Kidney (tissue), 14 donors: ENCODE data around the gene KLHL3. TPM values are rescaled to one million over a fixed set of nuclear protein-coding genes. Genes with fewer than 3 reads are reported as not detected.

Experiments
- DNase-seq, 5 donors: peaks; one replicate each; pipeline ENCODE4 v3.0.0-alpha.2; 2013 to 2020
- FAIRE-seq: peaks from 2 replicates; lab custom pipeline; 2012; peaks lifted over from hg19 to GRCh38; lab: Jason Lieb, UNC
- H3K27ac ChIP-seq, 2 donors: one replicate each; pipeline ENCODE4 v1.7.0; 2013; ENCODE audit warnings: low read depth in 2 of 2, low read length in 2 of 2, inconsistent platforms in 1 of 2
- H3K27me3 ChIP-seq: one replicate; pipeline ENCODE4 v1.7.1; 2013; ENCODE audit warnings: low read length, inconsistent platforms; ENCODE audit not compliant: control insufficient read depth, insufficient read depth
- H3K36me3 ChIP-seq, 3 donors: one replicate each; pipeline versions ENCODE4 v1.7.0 to v1.7.1; 2013; ENCODE audit warnings: low read length in 3 of 3, control low read depth in 1 of 3, inconsistent platforms in 1 of 3; ENCODE audit not compliant: insufficient read depth in 3 of 3, control insufficient read depth in 2 of 3
- H3K4me1 ChIP-seq, 3 donors: one replicate each; pipeline versions ENCODE4 v1.7.0 to v1.7.1; 2013; ENCODE audit warnings: low read length in 3 of 3, inconsistent platforms in 1 of 3, low read depth in 1 of 3; ENCODE audit not compliant: control insufficient read depth in 2 of 3, insufficient read depth in 2 of 3
- H3K4me3 ChIP-seq, 3 donors: one replicate each; pipeline versions ENCODE4 v1.7.0 to v1.8.1; 2013; ENCODE audit warnings: low read length in 3 of 3, control low read depth in 1 of 3, inconsistent platforms in 1 of 3
- H3K9ac ChIP-seq, 3 donors: one replicate each; pipeline versions ENCODE4 v1.7.0 to v1.7.1; 2013; ENCODE audit warnings: low read length in 3 of 3, control low read depth in 1 of 3, inconsistent platforms in 1 of 3
- H3K9me3 ChIP-seq, 3 donors: one replicate each; pipeline versions ENCODE4 v1.7.0 to v1.7.1; 2013; ENCODE audit warnings: low read length in 3 of 3, control low read depth in 1 of 3, inconsistent platforms in 1 of 3; ENCODE audit not compliant: control insufficient read depth in 2 of 3, insufficient read depth in 1 of 3
- CTCF ChIP-seq: IDR thresholded peaks from 3 replicates; pipeline ENCODE4 v1.5.1; 2012; ENCODE audit warnings: mild to moderate bottlenecking, moderate library complexity, borderline replicate concordance; ENCODE audit not compliant: insufficient read depth; ENCODE audit errors: extremely low read depth
- intact Hi-C: fragments of 100-400 bp; cut with DNase I; formaldehyde crosslinking; loops from one replicate; pipeline ENCODE4 v1.11.1; 2022
- polyA plus RNA-seq: library from polyadenylated mRNA; stranded (reverse); fragments of 350-450 nt; fragmentation: Illumina TruSeq; extraction: RNeasy Lipid Tissue Mini Kit (QIAGEN cat#74804); gene quantifications from one replicate; pipeline ENCODE4 v1.2.3, GENCODE V29; 2014; ENCODE audit warnings: low read depth, low replicate concordance; ENCODE audit not compliant: insufficient read depth
- total RNA-seq: library from RNA; stranded (reverse); fragmentation: NEBNext Ultra II Directional; extraction: Animal tissue kit (Norgen Biotek cat#: 25700); gene quantifications from one replicate; pipeline ENCODE4 v1.2.1, GENCODE V29; 2021
- donor health status: control.
- donor health status: control.
- donor health status: control.
- donor health status: control.
- donor health status: control.
- donor health status: DM: yes; HTN: yes; CAD: no.
- donor health status: Normal renal cell carcinoma (clear cell type).

KLHL3 gene
- total and polyA plus RNA-seq, 2 donors from 2014 or later: 8.6 to 15.0 TPM

GRCh38 chr5:137699336-137700281, 36.3 kb downstream of the KLHL3 start:
- intact Hi-C loops: no loop called here
- peak in 2 of 5 donors; percentile 14 to 42 for DNase-seq
- Histone ChIP-seq H3K27me3 (no peaks in the 10 kb centered on the region), H3K9ac (no peak overlapping the region), H3K4me1 (peaks cover 0 to 12% (median 7%) of the 10 kb centered on the region in 3 donors), H3K27ac (peak overlapping the region; percentile 17 to 21), H3K9me3 (no peaks in the 10 kb centered on the region), H3K36me3 (peaks cover 0 to 5% (median 4%) of the 10 kb centered on the region in 3 donors), H3K4me3 (no peak overlapping the region)
- no peak for FAIRE-seq
- no peak for TF ChIP-seq CTCF

GRCh38 chr5:137696481-137696880, 39.4 kb downstream of the KLHL3 start:
- no peak overlapping the region for H3K4me3 ChIP-seq
- intact Hi-C loops: no loop called here
- no peaks in the 10 kb centered on the region for H3K27me3 ChIP-seq
- no peak overlapping the region for H3K9ac ChIP-seq
- DNase-seq (no peak), FAIRE-seq (no peak)
- TF ChIP-seq CTCF: no peak
- peak overlapping the region in 1 of 2 donors; percentile 47 for H3K27ac ChIP-seq
- peaks cover 0 to 15% (median 8%) of the 10 kb centered on the region in 3 donors for H3K4me1 ChIP-seq
- peaks cover 0 to 5% (median 4%) of the 10 kb centered on the region in 3 donors for H3K36me3 ChIP-seq
- H3K9me3 ChIP-seq: no peaks in the 10 kb centered on the region

- H3K4me3 ChIP-seq: no peak overlapping the region
- no peaks in the 10 kb centered on the region for H3K9me3 ChIP-seq
- no peak overlapping the region for H3K9ac ChIP-seq
- no peak for TF ChIP-seq CTCF
- peaks cover 0 to 15% (median 8%) of the 10 kb centered on the region in 3 donors for H3K4me1 ChIP-seq
- peak overlapping the region; percentile 47 to 51 for H3K27ac ChIP-seq
- intact Hi-C loops: no loop called here
- peaks cover 0 to 7% (median 5%) of the 10 kb centered on the region in 3 donors for H3K36me3 ChIP-seq
- DNase-seq: peak in 1 of 5 donors; percentile 17
- H3K27me3 ChIP-seq: no peaks in the 10 kb centered on the region
- FAIRE-seq: no peak
Observed at GRCh38 chr5:137695651-137696428, 40.0 kb downstream of the KLHL3 start.
